GM21423 (cell line): ENCODE results near the gene ZDHHC11.
"Not testable (repeated sequence)": the region's sequence is repeated elsewhere in the genome, so short reads cannot be mapped to it uniquely, and the experiment has no call there.

ENCODE experiments used
- ATAC-seq: cut with Tn5 transposase; IDR thresholded peaks from one replicate; pipeline ENCODE4 v1.9.1; 2021; ENCODE audit warnings: mild to moderate bottlenecking, moderate library complexity; ENCODE audit not compliant: unreplicated experiment

Gene ZDHHC11

GRCh38 chr5:860506-861150 is 9.8 kb upstream of the ZDHHC11 start:
- ATAC-seq = no peak

- no peak for ATAC-seq
Observed at GRCh38 chr5:859798-860296, 9.1 kb upstream of the ZDHHC11 start.

GRCh38 chr5:859391-859790 is 8.6 kb upstream of the ZDHHC11 start:
- no peak for ATAC-seq

DNA sequence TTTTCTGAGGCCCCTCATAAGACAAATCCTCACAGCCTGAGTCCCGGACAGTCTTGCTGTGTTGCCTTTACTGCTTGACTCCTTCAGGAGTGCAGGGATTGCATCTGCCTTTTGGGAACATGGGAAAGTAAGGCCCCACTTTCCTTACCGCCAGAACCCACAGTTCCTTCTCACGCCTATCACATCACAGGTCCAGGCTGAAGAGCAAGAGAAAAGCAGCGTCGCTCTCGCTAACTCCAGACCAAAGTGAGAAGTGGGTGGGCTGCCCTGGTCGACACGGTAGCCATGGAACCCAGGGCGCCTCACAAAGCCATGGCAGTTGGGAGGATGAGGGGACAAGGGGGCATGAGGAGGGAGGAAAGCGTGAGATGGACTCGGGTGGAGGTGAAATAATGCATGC is 7.9 kb upstream of the ZDHHC11 start:
- no peak for ATAC-seq

GRCh38 chr5:856531-857425 is 6.0 kb upstream of the ZDHHC11 start:
- no peak for ATAC-seq

DNA sequence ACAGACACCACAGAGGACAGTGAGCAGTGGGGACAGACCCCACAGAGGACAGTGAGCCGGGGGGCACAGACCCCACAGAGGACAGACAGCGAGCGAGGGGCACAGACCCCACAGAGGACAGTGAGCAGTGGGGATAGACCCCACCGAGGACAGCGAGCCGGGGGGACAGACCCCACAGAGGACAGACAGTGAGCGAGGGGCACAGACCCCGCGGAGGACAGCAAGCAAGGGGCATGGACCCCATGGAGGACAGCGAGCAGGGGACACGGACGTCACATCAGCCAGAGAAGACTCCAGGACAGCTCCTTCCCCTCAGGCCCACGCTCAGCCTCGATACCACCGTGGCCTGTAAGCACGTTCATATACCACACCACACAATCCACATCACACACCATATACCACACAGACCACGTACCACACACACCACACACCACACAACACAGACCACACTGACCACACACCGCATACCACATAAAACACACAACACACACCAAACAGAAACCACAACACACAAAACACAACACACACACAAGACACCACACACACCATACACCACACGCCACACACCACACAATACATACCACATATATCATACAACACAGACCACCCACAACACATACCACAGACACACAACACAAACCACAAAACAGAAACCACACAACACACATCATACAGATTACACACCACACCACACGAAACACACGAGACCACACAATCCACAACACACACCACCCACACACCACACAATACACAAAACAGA is 5.2 kb upstream of the ZDHHC11 start:
- ATAC-seq = no peak

DNA sequence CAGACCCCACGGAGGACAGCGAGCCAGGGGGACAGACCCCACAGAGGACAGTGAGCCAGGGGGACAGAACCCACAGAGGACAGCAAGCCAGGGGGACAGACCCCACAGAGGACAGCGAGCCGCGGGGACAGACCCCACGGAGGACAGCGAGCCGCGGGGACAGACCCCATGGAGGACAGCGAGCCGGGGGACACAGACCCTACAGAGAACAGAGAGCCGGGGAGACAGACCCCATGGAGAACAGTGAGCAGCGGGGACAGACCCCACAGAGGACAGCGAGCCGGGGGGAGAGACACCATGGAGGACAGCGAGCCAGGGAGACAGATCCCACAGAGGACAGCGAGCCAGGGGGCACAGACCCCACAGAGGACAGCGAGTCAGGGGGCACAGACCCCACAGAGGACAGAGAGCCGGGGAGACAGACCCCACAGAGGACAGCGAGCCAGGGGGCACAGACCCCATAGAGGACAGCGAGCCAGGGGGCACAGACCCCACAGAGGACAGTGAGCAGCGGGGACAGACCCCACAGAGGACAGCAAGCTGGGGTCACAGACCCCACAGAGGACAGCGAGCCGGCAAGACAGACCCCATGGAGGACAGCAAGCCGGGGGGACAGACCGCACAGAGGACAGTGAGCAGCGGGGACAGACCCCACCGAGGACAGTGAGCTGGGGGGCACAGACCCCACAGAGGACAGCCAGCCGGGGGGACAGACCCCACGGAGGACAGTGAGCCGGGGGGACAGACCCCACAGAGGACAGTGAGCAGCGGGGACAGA is 4.4 kb upstream of the ZDHHC11 start:
- no peak for ATAC-seq

- ATAC-seq = no peak
Observed at GRCh38 chr5:854217-854616, 3.4 kb upstream of the ZDHHC11 start.

DNA sequence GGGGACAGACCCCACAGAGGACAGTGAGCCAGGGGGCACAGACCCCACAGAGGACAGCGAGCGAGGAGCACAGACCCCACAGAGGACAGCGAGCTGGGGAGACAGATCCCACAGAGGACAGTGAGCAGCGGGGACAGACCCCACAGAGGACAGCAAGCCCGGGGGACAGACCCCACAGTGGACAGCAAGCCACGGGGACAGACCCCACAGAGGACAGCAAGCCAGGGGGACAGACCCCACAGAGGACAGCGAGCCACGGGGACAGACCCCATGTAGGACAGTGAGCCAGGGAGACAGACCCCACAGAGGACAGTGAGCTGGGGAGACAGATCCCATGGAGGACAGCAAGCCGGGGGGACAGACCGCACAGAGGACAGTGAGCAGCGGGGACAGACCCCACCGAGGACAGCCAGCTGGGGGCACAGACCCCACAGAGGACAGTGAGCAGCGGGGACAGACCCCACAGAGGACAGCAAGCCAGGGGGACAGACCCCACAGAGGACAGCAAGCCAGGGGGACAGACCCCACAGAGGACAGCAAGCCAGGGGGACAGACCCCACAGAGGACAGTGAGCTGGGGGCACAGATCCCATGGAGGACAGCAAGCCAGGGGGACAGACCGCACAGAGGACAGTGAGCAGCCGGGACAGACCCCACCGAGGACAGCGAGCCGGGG is 2.8 kb upstream of the ZDHHC11 start:
- ATAC-seq = not testable (repeated sequence)

DNA sequence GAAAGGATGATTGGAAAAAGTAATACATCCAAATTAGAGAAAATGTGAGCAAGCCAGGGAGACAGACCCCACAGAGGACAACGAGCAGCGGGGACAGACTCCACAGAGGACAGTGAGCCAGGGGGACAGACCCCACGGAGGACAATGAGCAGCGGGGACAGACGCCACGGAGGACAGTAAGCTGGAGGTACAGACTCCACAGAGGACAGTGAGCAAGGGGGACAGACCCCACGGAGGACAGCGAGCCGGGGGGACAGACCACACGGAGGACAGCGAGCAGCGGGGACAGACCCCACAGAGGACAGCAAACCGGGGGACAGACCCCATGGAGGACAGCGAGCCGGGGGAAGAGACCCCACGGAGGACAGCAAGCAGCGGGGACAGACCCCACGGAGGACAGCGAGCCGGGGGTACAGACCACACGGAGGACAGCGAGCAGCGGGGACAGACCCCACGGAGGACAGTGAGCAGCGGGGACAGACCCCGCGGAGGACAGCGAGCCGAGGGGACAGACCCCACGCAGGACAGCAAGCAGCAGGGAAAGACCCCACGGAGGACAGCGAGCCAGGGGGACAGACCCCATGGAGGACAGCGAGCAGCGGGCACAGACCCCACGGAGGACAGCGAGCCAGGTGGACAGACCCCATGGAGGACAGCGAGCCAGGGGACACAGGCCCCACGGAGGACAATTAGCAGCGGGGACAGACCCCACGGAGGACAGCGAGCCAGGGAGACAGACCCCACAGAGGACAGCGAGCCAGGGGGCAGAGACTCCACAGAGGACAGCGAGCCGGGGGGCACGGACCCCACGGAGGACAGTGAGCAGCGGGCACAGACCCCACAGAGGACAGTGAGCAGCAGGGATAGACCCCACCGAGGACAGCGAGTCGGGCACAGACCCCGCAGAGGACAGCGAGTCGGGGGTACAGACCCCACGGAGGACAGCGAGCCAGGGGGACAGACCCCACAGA is 1.9 kb upstream of the ZDHHC11 start:
- no peak for ATAC-seq

- no peak for ATAC-seq
Observed at GRCh38 chr5:852018-852417, 1.2 kb upstream of the ZDHHC11 start.

GRCh38 chr5:851553-851952 is 767 bp upstream of the ZDHHC11 start:
- no peak for ATAC-seq

DNA sequence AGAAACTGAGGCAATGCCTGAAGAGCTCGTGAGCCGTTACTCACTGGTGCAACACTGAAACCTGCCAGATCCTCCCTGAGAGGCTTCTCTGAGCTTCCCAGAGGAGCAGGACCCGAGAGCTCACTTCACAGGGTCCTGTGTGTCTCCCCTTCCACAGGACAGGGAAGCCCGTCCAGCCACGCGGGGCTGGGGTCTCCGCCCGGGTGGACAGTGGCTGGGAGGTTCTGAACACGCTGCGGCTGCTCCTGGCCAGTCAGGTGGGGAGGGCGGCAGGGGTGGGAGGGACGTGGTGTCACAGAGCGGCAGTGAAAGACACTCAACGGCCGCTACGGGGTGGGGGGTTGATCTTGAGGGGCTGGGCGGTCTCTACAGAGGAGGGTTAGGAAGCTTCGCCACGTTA is 290 bp upstream of the ZDHHC11 start:
- no peak for ATAC-seq

DNA sequence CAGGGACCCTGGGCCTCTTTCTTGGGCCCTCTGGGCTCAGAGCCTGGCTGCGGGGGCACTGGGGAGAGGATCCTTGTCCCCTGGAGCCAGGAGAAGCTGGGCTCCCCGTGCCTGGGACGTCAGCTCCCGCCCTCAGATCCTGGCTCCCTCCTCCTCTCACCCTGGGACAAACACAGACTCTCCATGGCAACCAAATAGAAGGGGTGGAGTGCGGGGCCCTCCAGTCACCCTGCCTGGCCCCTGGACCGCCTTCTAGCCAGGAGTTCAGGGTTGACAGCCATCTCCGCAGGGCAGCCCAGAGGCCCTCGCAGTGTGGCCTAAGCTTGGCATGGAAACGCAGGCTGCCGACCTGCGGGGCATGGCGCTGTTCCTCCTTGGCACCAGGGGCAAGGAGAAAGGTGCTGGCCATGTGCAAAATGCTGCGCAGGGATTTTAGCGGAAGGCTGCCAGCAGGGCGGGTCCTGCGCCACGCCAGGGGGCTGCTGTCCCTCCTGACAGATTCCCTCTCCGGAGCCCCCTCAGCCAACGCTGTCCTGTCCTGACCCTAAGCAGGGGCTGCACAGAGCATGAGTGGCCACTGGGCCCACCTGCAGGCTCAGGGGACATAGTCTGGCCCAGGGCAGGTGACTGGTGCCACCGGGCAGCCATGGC is 1.0 kb downstream of the ZDHHC11 start:
- ATAC-seq = no peak

DNA sequence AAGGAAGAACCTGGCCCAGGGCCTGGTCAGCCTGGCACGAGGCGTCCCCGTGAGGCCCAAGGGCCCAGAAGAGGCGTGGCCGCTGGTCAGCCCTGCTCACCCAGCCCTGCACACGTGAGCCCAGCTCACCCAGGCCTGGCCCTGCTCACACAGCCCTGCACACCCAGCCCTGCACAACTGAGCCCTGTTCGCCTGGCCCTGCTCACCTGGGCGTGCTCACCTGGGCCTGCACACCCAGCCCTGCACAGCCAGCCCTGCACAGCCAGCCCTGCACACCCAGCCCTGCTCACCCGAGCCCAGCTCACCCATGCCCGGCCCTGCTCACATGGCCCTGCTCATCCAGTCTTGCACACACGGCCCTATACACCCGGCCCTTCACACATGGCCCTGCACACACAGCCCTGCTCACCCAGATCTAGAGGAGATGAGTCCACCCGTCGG is 2.1 kb downstream of the ZDHHC11 start:
- ATAC-seq = no peak

DNA sequence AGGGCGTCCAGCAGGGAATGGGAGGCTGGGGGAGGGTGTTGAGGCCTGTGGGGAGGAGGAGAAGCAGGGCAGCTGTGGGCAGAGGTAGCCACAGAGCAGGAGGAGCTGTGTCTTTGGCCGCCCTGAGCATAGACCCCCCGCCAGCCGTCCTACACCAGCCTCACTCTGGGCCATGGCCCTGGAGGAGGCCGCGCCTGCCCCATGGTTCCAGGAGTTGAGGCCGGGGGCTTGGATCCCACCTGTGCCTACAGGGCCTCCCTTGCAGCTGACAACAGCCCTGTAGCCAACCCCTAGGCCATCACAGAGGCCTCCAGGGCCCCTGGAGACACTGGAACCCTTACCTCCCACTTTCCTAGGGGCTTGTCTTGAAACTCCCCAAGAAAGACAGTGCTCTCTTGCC is 3.0 kb downstream of the ZDHHC11 start:
- not testable (repeated sequence) for ATAC-seq

GRCh38 chr5:847212-847611 is 3.6 kb downstream of the ZDHHC11 start:
- ATAC-seq = not testable (repeated sequence)

GRCh38 chr5:846602-847091 is 4.1 kb downstream of the ZDHHC11 start:
- ATAC-seq = not testable (repeated sequence)
